Loucy (cell line): ENCODE results near the gene APOBEC3H.

Experiments
- CTCF ChIP-seq: fragments of 200-600 bp; sonication (generic); conservative IDR thresholded peaks from 2 replicates; pipeline ENCODE4 v1.5.1; 2014; ENCODE audit warnings: mild to moderate bottlenecking, antibody characterized with exemption, low read length
- EZH2phosphoT487 ChIP-seq: fragments of 200-600 bp; IDR thresholded peaks from 2 replicates; pipeline ENCODE4 v1.6.1; 2018; ENCODE audit warnings: antibody characterized with exemption, mild to moderate bottlenecking, moderate library complexity, borderline replicate concordance

DNA sequence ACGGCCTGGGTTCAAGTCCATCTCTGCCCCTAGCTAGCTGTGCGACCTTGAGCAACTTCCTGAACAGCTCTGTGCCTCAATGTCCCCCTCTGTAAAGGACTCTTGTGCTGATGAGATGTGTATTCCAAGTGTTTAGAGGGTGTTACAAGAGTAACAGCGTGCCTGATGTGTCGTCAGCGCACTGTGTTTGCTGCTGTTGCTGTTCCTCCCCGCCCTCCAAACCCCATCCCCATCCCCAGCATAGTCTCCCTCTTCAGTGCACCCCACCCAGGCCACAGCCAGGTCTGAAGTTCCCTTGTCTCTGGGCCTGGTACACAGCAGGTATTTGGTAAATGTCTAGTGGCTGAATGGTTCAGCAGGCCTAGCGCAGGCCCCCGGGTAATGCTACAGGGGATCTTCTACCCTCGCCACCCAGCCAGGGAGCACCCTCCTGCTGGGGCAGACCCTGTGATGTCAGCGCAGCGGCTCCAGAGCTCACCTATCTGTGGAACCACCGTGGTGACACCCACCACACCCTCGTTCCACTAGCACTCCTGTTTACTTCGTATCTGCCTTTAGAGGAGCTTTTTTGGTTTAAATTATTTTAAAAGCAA is 45.1 kb downstream of the APOBEC3H start:
- no peak for TF ChIP-seq CTCF
- no peak for TF ChIP-seq EZH2phosphoT487
